Measurements from ENCODE around the gene CYB5B. TPM values are rescaled to one million over a fixed set of nuclear protein-coding genes. Genes with fewer than 3 reads are reported as not detected.
A peak's percentile ranks its signal among the peaks of the same experiment; 100 is the strongest.

The CYB5B gene
- total and polyA plus RNA-seq, 2 donors from 2014 or later, result 89.0 to 111 TPM

DNA sequence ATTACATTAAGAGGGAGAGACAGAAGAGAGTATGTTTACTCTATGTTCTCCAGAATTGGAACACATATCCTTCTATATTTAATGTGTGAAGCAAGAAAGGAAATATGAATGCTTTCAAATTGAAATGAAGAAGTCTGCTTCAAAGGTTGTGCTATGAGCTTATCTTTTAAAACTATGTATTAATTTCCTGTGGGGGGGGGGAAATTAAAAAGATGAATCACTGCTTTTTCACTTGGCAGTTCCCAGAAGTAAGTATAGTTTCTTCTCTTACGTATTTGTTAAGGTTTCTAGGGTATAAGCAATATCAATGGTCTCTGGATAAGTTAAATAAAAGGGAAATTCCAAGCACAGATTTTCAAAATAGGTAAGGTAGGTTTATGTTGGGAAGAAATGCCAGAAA, 45.7 kb upstream of the CYB5B start:
- Histone ChIP-seq H3K4me1 (ENCODE audit: control insufficient read depth in 2 of 3, insufficient read depth in 2 of 3, low read depth in 1 of 3, low read length in 3 of 3) (no peaks in the 10 kb centered on the region), H3K27ac (ENCODE audit: low read depth in 2 of 2, low read length in 2 of 2) (no peak overlapping the region), H3K4me3 (ENCODE audit: low read length in 3 of 3) (no peak overlapping the region), H3K9ac (ENCODE audit: low read length in 3 of 3) (no peak overlapping the region), H3K9me3 (ENCODE audit: control insufficient read depth in 2 of 3, insufficient read depth in 1 of 3, low read length in 3 of 3) (no peaks in the 10 kb centered on the region), H3K27me3 (ENCODE audit: control insufficient read depth, insufficient read depth, low read length) (no peaks in the 10 kb centered on the region), H3K36me3 (ENCODE audit: control insufficient read depth in 2 of 3, insufficient read depth in 3 of 3, low read length in 3 of 3) (peaks cover 2 to 29% (median 14%) of the 10 kb centered on the region in 3 donors)
- DNase-seq, result no peak
- intact Hi-C loops (cut with DNase I), result no loop called here
- TF ChIP-seq, protein P1, sequence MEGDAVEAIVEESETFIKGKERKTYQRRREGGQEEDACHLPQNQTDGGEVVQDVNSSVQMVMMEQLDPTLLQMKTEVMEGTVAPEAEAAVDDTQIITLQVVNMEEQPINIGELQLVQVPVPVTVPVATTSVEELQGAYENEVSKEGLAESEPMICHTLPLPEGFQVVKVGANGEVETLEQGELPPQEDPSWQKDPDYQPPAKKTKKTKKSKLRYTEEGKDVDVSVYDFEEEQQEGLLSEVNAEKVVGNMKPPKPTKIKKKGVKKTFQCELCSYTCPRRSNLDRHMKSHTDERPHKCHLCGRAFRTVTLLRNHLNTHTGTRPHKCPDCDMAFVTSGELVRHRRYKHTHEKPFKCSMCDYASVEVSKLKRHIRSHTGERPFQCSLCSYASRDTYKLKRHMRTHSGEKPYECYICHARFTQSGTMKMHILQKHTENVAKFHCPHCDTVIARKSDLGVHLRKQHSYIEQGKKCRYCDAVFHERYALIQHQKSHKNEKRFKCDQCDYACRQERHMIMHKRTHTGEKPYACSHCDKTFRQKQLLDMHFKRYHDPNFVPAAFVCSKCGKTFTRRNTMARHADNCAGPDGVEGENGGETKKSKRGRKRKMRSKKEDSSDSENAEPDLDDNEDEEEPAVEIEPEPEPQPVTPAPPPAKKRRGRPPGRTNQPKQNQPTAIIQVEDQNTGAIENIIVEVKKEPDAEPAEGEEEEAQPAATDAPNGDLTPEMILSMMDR (IDR thresholded peaks at IDR 0.05; ENCODE audit: borderline replicate concordance, extremely low read depth, insufficient read depth), result no peak
- no peak for FAIRE-seq

- no peak for FAIRE-seq
- Histone ChIP-seq H3K36me3 (ENCODE audit: control insufficient read depth in 2 of 3, insufficient read depth in 3 of 3, low read length in 3 of 3) (peaks cover 2 to 29% (median 14%) of the 10 kb centered on the region in 3 donors), H3K9ac (ENCODE audit: low read length in 3 of 3) (no peak overlapping the region)
These were observed 43.2 kb upstream of the CYB5B start for GRCh38 chr16:69381231-69381630.

DNA sequence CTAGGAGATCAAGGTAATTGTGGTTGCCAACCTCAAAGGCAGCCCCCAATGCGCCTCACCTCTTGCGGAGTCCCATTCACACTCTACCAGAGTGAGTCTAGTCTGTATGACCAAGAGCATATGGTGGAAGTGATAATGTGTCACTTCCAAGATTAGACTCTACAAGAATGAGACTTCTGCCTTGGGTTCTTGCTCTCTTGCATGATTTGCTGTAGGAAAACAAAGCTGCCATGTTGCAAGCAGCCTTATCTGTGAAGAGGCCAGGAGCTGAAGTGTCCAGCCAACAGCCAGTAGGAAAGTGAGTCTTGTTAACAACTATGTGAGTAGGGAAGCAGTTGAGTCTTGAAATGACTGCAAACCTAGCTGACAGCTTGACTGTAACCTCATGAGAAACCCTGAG, 42.0 kb upstream of the CYB5B start:
- H3K4me1 ChIP-seq (ENCODE audit: control insufficient read depth in 2 of 3, insufficient read depth in 2 of 3, low read depth in 1 of 3, low read length in 3 of 3), result peaks cover 0 to 5% (median 3%) of the 10 kb centered on the region in 3 donors
- intact Hi-C loops (cut with DNase I), result no loop called here
- TF ChIP-seq, protein P1 (IDR thresholded peaks at IDR 0.05; ENCODE audit: borderline replicate concordance, extremely low read depth, insufficient read depth), result no peak
- FAIRE-seq (no peak), DNase-seq (no peak)
- no peaks in the 10 kb centered on the region for H3K9me3 ChIP-seq (ENCODE audit: control insufficient read depth in 2 of 3, insufficient read depth in 1 of 3, low read length in 3 of 3)
- no peak overlapping the region for H3K9ac ChIP-seq (ENCODE audit: low read length in 3 of 3)
- H3K27me3 ChIP-seq (ENCODE audit: control insufficient read depth, insufficient read depth, low read length), result no peaks in the 10 kb centered on the region
- no peak overlapping the region for H3K4me3 ChIP-seq (ENCODE audit: low read length in 3 of 3)
- peaks cover 2 to 29% (median 14%) of the 10 kb centered on the region in 3 donors for H3K36me3 ChIP-seq (ENCODE audit: control insufficient read depth in 2 of 3, insufficient read depth in 3 of 3, low read length in 3 of 3)
- no peak overlapping the region for H3K27ac ChIP-seq (ENCODE audit: low read depth in 2 of 2, low read length in 2 of 2)

More at GRCh38 chr16:69381231-69381630, 43.2 kb upstream of the CYB5B start:
- intact Hi-C loops (cut with DNase I), result no loop called here
- DNase-seq, result no peak
- H3K9me3 ChIP-seq (ENCODE audit: control insufficient read depth in 2 of 3, insufficient read depth in 1 of 3, low read length in 3 of 3), result no peaks in the 10 kb centered on the region
- no peaks in the 10 kb centered on the region for H3K27me3 ChIP-seq (ENCODE audit: control insufficient read depth, insufficient read depth, low read length)
- TF ChIP-seq, protein P1 (IDR thresholded peaks at IDR 0.05; ENCODE audit: borderline replicate concordance, extremely low read depth, insufficient read depth), result no peak
- peaks cover 0 to 5% (median 3%) of the 10 kb centered on the region in 3 donors for H3K4me1 ChIP-seq (ENCODE audit: control insufficient read depth in 2 of 3, insufficient read depth in 2 of 3, low read depth in 1 of 3, low read length in 3 of 3)
- no peak overlapping the region for H3K27ac ChIP-seq (ENCODE audit: low read depth in 2 of 2, low read length in 2 of 2)
- H3K4me3 ChIP-seq (ENCODE audit: low read length in 3 of 3), result no peak overlapping the region

DNA sequence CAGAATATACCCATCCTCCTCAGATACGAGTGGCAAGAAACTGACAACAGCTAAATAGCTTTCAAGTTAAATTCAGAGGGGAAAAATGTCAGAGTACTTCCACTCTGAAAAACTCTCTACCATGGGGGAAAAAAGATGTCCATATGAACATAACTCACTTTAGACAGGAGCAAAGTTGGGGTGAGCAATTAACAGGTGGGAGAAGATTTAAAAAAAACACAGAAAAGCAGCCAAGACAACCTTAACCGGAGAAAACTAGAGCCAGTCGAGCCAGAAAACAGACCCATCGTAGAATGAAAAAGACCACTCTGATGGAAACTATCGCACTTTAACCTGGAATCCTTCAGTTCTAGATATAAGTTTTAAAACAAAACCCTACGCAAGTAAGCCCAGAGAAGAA, 39.4 kb upstream of the CYB5B start:
- intact Hi-C loops (cut with DNase I), result no loop called here
- TF ChIP-seq, protein P1 (IDR thresholded peaks at IDR 0.05; ENCODE audit: borderline replicate concordance, extremely low read depth, insufficient read depth), result no peak
- Histone ChIP-seq H3K4me3 (ENCODE audit: low read length in 3 of 3) (peak overlapping the region; percentile 78 to 81 (median 79)), H3K27me3 (ENCODE audit: control insufficient read depth, insufficient read depth, low read length) (no peaks in the 10 kb centered on the region), H3K36me3 (ENCODE audit: control insufficient read depth in 2 of 3, insufficient read depth in 3 of 3, low read length in 3 of 3) (peaks cover 2 to 18% (median 6%) of the 10 kb centered on the region in 3 donors), H3K9me3 (ENCODE audit: control insufficient read depth in 2 of 3, insufficient read depth in 1 of 3, low read length in 3 of 3) (no peaks in the 10 kb centered on the region), H3K9ac (ENCODE audit: low read length in 3 of 3) (peak overlapping the region; percentile 37 to 86 (median 77)), H3K4me1 (ENCODE audit: control insufficient read depth in 2 of 3, insufficient read depth in 2 of 3, low read depth in 1 of 3, low read length in 3 of 3) (peaks cover 0 to 5% (median 3%) of the 10 kb centered on the region in 3 donors), H3K27ac (ENCODE audit: low read depth in 2 of 2, low read length in 2 of 2) (peak overlapping the region; percentile 76 to 79)
- no peak for DNase-seq
- no peak for FAIRE-seq
